ELF-1 (cell line): ENCODE measurements around the gene KRAS.
"Not testable (repeated sequence)": the region's sequence is repeated elsewhere in the genome, so short reads cannot be mapped to it uniquely, and the experiment has no call there.

Experiments
- DNase-seq: peaks from one replicate; pipeline ENCODE4 v3.0.0-alpha.2; 2016; ENCODE audit warnings: low read depth, low spot score

Gene KRAS

GRCh38 chr12:25250744-25251730, at the start of gene KRAS:
Gene KRAS, minus strand, starts transcription at chr12:25250929.
- peak; percentile 93 for DNase-seq

GRCh38 chr12:25296381-25296780, 45.7 kb upstream of the KRAS start:
- no peak for DNase-seq

GRCh38 chr12:25295361-25295760, 44.6 kb upstream of the KRAS start:
- no peak for DNase-seq

- no peak for DNase-seq
Measured at GRCh38 chr12:25293653-25294052, 42.9 kb upstream of the KRAS start.

DNA sequence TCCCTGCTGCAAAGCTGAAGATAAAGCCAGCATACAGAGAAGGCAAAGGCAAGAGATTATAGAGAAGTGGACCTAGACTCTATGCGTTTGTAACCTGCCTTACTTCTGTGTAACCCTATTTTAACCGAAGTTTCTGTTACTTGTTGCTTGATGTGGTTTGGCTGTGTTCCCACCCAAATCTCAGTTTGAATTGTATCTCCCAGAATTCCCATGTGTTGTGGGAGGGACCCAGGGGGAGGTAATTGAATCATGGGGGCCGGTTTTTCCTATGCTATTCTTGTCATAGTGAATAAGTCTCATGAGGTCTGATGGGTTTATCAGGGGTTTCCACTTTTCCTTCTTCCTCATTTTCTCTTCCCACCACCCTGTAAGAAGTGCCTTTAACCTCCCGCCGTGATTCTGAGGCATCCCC, 42.1 kb upstream of the KRAS start:
- not testable (repeated sequence) for DNase-seq

DNA sequence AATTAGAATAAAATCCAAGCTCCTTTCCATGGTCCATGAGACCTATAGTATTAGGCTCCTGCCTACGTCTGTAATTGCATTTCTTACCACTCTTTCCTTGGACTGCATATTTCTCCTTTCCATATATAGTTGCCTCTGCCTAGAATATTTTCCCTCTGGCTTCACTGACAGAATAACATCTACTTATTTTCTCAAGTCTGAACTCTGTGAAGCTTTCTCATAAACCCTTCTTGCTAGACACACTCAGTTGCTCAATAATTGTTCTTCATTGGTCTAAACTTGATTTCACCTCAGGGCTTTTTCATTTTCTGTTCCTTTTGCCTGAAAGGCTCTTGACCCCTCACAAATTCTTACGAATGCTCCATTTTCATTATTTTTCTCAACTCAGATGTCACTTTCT, 36.9 kb upstream of the KRAS start:
- no peak for DNase-seq

DNA sequence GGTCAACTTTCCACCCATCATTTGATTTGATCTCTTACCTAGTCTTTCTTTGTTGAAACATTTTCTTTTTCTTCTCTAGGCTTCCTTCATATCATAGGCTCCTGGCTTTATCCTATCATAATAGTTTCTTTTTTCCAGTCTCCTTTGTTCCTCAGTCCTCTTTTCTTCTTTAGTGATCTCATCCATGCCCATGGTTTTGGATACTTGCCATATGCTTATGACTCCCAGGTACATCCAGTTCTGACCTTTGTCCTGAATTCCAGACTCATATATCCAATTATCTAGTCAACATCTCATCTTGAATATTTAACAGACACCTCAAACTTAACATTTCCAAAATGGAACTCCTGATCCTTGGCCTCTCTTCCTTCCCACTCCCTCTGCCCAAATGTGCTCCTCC, 36.1 kb upstream of the KRAS start:
- DNase-seq: no peak

GRCh38 chr12:25284024-25284423, 33.3 kb upstream of the KRAS start:
- DNase-seq: no peak

GRCh38 chr12:25283006-25283405, 32.3 kb upstream of the KRAS start:
- DNase-seq: no peak

DNA sequence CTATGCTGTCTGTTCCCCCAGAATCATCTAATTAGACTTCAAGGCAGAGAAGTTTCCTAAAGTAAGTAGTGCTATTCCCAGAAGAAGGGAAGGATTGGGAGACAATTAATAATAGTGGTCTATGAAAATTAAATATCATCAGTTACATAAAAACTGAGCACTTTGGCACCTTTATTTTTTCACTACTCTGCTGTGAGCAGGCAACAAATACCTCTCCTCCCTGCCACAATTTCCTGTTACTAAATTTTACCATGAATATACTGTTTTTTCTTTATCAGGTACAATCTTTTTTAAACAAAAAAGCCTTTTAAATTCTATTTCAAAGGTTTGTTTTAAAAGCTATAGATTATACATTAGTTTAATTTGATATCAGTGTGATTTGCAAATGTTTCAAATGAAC, 29.4 kb upstream of the KRAS start:
- DNase-seq: no peak

DNA sequence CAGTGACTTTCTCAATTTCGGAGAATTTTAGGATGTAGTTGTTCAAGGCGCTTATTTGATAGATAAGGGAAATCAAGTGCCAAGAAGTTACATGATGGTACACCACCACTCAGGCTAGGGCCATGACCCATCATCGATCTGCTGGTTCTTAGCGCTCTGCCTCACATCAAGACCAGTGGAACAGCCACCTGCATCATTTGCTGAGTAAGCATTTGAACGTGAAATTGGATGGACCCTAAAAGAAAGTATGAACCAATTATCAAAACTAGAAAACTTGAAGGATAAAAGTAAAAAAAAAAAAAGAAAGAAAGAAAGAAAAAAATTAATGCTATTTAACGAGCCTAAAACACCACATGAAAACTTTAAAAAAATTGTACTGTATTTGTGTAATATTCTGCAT, 27.5 kb upstream of the KRAS start:
- DNase-seq: no peak

GRCh38 chr12:25276199-25276937, 25.6 kb upstream of the KRAS start:
- no peak for DNase-seq

GRCh38 chr12:25271486-25272098, 20.9 kb upstream of the KRAS start:
- no peak for DNase-seq

DNA sequence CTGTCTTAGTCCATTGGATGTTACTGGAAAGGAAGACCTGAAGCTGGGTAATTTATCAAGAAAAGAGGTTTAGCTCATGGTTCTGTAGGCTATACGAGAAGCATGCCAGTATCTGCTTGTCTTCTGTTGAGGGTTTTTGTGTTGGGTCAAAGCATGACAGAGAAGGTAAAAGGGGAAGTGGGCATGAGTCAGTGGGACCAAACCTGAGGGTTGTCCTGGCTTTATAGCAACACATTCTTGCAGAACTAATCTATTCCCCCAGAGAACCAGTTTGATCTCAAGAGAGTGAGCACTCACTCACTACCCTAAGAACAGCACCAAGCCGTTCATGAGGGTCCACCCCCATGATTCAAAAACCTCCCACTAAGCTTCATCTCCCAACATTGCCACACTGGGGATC, 19.0 kb upstream of the KRAS start:
- no peak for DNase-seq

- no peak for DNase-seq
Measured at GRCh38 chr12:25266497-25266896, 15.8 kb upstream of the KRAS start.

- peak; percentile 30 for DNase-seq
Measured at GRCh38 chr12:25264862-25265261, 14.1 kb upstream of the KRAS start.

- DNase-seq: no peak
Measured at GRCh38 chr12:25264114-25264513, 13.4 kb upstream of the KRAS start.

DNA sequence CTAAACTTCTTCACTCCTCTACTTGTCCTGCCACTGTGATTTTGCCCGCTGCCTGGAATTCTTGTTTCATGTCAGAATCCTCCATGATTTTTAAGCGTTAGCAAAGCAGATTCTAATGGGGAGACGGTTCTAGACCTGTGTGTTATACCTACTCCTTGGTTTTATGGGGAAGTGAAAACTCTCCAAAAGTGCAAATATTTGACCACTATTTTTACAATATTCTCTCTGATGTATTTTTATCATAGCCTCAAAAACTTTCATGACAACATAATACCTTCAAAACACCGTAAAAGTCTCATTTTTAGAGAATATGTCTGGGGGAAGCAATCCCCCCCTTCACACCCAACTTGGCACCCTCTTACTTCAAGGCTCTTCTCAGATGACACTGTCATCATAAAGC, 12.9 kb upstream of the KRAS start:
- DNase-seq: no peak

DNA sequence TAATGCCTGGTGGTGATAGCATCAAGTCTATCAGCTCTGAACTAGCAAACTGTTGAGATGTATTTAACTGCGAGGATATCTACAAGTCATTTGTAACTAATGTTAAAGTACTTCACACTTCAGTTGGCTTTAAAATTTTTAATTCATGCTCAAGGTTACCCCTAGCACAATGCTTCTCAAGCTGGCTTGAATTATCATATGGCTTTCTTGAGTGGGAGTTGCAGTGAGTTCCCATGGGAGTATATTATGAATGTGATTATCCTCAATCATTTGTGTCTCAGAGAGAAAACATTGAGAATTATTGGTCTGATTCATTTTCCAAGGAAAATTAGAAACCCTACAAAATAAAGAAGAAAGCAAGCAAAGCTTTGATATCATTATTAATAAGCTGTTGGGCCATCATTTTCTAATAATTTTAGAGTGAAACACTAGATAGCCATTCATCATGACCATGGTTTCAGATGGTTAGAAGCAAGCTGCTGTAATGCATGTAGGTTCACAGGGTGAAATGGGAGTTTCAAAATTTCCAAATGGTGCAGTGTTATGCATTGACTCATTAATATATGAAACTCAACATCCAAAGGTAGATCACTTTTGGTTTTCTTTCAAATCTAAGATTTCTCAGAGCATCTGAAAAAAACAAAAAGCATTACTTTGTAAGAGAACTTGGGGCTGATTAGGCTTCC, 11.8 kb upstream of the KRAS start:
- DNase-seq: no peak

DNA sequence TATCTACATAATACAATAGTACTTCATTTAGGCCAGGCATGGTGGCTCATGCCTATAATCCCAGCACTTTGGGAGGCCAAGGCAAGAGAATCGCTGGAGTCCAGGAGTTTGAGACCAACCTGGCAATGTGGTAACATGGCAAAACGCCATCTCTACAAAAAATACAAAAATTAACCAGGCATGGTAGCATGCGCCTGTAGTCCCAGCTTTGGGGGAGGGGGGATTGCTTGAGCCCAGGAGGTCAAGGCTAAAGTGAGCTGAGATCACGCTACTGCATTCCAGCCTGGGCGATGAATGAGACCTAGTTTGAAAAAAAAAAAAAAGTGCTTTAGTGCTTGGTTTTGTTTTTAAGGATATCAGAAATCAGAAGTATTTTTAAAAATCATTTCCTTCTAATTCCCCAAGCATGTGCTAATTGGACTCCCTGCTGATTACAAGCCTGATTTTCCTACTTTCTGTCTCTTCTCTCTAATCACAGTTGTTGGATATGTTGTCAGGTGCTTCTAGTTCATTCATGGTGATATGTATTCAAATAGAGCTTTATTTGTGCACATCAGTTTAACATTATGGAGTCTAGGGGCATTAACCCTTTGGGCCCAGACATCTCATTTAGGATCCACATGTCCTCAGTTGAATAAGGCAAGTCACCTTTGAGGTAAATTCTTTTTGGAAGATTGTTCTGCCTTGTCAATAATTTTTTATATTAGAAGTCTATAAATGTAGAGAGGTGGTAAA, 7.0 kb upstream of the KRAS start:
- DNase-seq: no peak

DNA sequence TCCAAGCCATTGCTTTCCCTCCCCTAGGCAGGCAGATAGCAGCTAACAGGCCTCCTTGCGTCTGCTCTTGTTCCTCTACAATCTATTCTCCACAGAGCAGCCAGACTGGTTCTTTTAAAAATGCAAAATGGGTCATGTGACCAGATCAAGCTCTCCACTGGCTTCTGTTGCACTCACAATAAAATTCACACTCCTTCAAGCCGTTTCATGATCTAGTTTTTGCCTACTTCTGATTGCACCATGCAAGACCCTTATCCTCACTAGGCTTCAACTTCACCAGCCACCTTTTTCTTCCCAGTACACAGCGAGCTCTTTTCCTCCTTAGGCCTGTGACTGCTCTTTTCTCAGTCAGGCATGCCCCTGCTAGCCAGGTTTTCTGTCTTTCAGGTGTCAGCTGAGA, 6.1 kb upstream of the KRAS start:
- peak; percentile 60 for DNase-seq
